H1 (cell line): ENCODE results near the gene CBX4. TPM values are rescaled to one million over a fixed set of nuclear protein-coding genes. Genes with fewer than 3 reads are reported as not detected.

Source experiments
- CTCF ChIA-PET: fragments of 300-600 bp; sonication (Branson Sonifier 250); formaldehyde crosslinking; loops from one replicate; lab custom pipeline; 2021; ENCODE audit not compliant: partially characterized antibody; lab: Charles Lee
- POLR2A ChIA-PET: fragments of 300-600 bp; sonication (Branson Sonifier 250); formaldehyde crosslinking; loops from one replicate; lab custom pipeline; 2021; ENCODE audit warnings: inconsistent platforms; ENCODE audit not compliant: partially characterized antibody; lab: Charles Lee
- DNase-seq, 2 experiments: peaks; one replicate each; pipeline versions ENCODE4 v3.0.0 to v3.0.0-alpha.2; 2010 to 2022; ENCODE audit warnings: low spot score in 2 of 2, low read depth in 1 of 2, mixed read lengths in 1 of 2
- FAIRE-seq: peaks from 2 replicates; lab custom pipeline; 2011; peaks lifted over from hg19 to GRCh38; lab: Jason Lieb, UNC
- H2AFZ ChIP-seq: 2 replicates; pipeline ENCODE4 v1.8.1; 2012; ENCODE audit warnings: low read length, inconsistent platforms
- H2AK5ac ChIP-seq: 2 replicates; pipeline ENCODE4 v1.6.1; 2013; ENCODE audit warnings: low read depth, low read length
- H2BK120ac ChIP-seq: replicated peaks from 2 replicates; pipeline ENCODE3; 2013; ENCODE audit warnings: low read depth, low read length, inconsistent platforms
- H2BK12ac ChIP-seq: 2 replicates; pipeline ENCODE4 v1.6.1; 2013; ENCODE audit warnings: low read depth, low read length
- H2BK15ac ChIP-seq: 2 replicates; pipeline ENCODE4 v1.6.1; 2013; ENCODE audit warnings: low read length
- H2BK20ac ChIP-seq: 2 replicates; pipeline ENCODE4 v1.6.1; 2013; ENCODE audit warnings: low read length
- H2BK5ac ChIP-seq: 2 replicates; pipeline ENCODE4 v1.6.1; 2013; ENCODE audit warnings: low read depth, low read length
- H3K14ac ChIP-seq: 2 replicates; pipeline ENCODE4 v1.6.1; 2013; ENCODE audit warnings: inconsistent platforms; ENCODE audit not compliant: insufficient read length
- H3K18ac ChIP-seq: 2 replicates; pipeline ENCODE4 v1.6.1; 2013; ENCODE audit warnings: low read length; ENCODE audit errors: extremely low read depth
- H3K23ac ChIP-seq: 2 replicates; pipeline ENCODE4 v1.6.1; 2013; ENCODE audit warnings: inconsistent platforms; ENCODE audit not compliant: insufficient read length
- H3K23me2 ChIP-seq: 2 replicates; pipeline ENCODE4 v1.6.1; 2013; ENCODE audit warnings: low read depth, low read length
- H3K27ac ChIP-seq: 2 replicates; pipeline ENCODE4 v1.6.1; 2011; ENCODE audit warnings: low read depth, low read length, inconsistent platforms
- H3K27me3 ChIP-seq, 4 experiments: replicated peaks in 1 of 4; 1 replicate in 1 of 4; 2 replicates in 3 of 4; pipeline versions ENCODE4 v1.6.1 to v1.8.1; 2011 to 2013; ENCODE audit warnings: low read length in 3 of 4, mild to moderate bottlenecking in 3 of 4, inconsistent platforms in 2 of 4, mixed read lengths in 2 of 4, moderate library complexity in 1 of 4; ENCODE audit not compliant: control insufficient read depth in 3 of 4, insufficient read depth in 3 of 4; ENCODE audit errors: extremely low read depth in 1 of 4
- H3K36me3 ChIP-seq, 4 experiments: 2 replicates each; pipeline versions ENCODE4 v1.6.1 to v1.8.1; 2011 to 2013; ENCODE audit warnings: mild to moderate bottlenecking in 4 of 4, low read length in 3 of 4, moderate library complexity in 2 of 4, control low read depth in 1 of 4, inconsistent platforms in 1 of 4; ENCODE audit not compliant: insufficient read depth in 4 of 4, control insufficient read depth in 2 of 4
- H3K4ac ChIP-seq: replicated peaks from 2 replicates; pipeline ENCODE3; 2013; ENCODE audit warnings: low read length, low read depth, mixed read lengths, inconsistent platforms; ENCODE audit not compliant: insufficient read length
- H3K4me1 ChIP-seq, 4 experiments: replicated peaks in 1 of 4; 1 replicate in 1 of 4; 2 replicates in 3 of 4; pipeline versions ENCODE4 v1.6.1 to v1.8.1; 2011 to 2013; ENCODE audit warnings: low read length in 3 of 4, inconsistent platforms in 2 of 4, mixed read lengths in 1 of 4; ENCODE audit not compliant: insufficient read depth in 4 of 4, control insufficient read depth in 3 of 4
- H3K4me2 ChIP-seq, 2 experiments: 2 replicates each; pipeline versions ENCODE4 v1.6.1 to v1.8.1; 2011 to 2013; ENCODE audit warnings: low read depth in 2 of 2, low read length in 2 of 2, control low read depth in 1 of 2, inconsistent platforms in 1 of 2, mild to moderate bottlenecking in 1 of 2; ENCODE audit not compliant: insufficient read depth in 1 of 2
- H3K4me3 ChIP-seq, 4 experiments: fragments of 200-600, 300-600 bp in 1 of 4; sonication (generic), shearing (Covaris generic), sonication (Bioruptor Twin) in 1 of 4; 2 replicates each; pipeline versions ENCODE4 v1.5.1 to v1.8.1; 2011 to 2016; ENCODE audit warnings: low read length in 4 of 4, low read depth in 3 of 4, control low read depth in 2 of 4, inconsistent platforms in 2 of 4, mild to moderate bottlenecking in 2 of 4, mixed read lengths in 1 of 4, moderate library complexity in 1 of 4; ENCODE audit not compliant: insufficient read depth in 2 of 4; ENCODE audit errors: extremely low read depth in 1 of 4
- H3K56ac ChIP-seq: replicated peaks from 2 replicates; pipeline ENCODE3; 2013; ENCODE audit warnings: low read depth, mild to moderate bottlenecking, mixed read lengths, low read length, inconsistent platforms; ENCODE audit not compliant: insufficient read length
- H3K79me1 ChIP-seq: 2 replicates; pipeline ENCODE4 v1.6.1; 2013; ENCODE audit warnings: low read depth, low read length, control low read depth
- H3K79me2 ChIP-seq, 2 experiments: 2 replicates each; pipeline versions ENCODE4 v1.6.1 to v1.8.1; 2012 to 2013; ENCODE audit warnings: low read length in 2 of 2, mild to moderate bottlenecking in 2 of 2, inconsistent platforms in 1 of 2; ENCODE audit not compliant: insufficient read depth in 2 of 2, control insufficient read depth in 1 of 2
- H3K9ac ChIP-seq, 4 experiments: replicated peaks in 1 of 4; 1 replicate in 1 of 4; 2 replicates in 3 of 4; pipeline versions ENCODE4 v1.6.1 to v1.8.1; 2011 to 2013; ENCODE audit warnings: low read depth in 3 of 4, low read length in 3 of 4, control low read depth in 2 of 4, mild to moderate bottlenecking in 2 of 4, moderate library complexity in 2 of 4, inconsistent platforms in 1 of 4; ENCODE audit errors: extremely low read depth in 1 of 4
- H3K9me3 ChIP-seq, 2 experiments: 2 replicates each; pipeline versions ENCODE4 v1.6.1 to v1.8.1; 2012 to 2013; ENCODE audit warnings: mild to moderate bottlenecking in 2 of 2, moderate library complexity in 2 of 2, control low read depth in 1 of 2, inconsistent platforms in 1 of 2, low read depth in 1 of 2, low read length in 1 of 2, mixed read lengths in 1 of 2; ENCODE audit not compliant: insufficient read depth in 2 of 2
- H4K20me1 ChIP-seq, 2 experiments: replicated peaks in 1 of 2; 2 replicates each; pipeline versions ENCODE3 to v1.8.1; 2011 to 2013; ENCODE audit warnings: inconsistent platforms in 2 of 2, low read length in 2 of 2, mild to moderate bottlenecking in 1 of 2; ENCODE audit not compliant: insufficient read depth in 2 of 2, control insufficient read depth in 1 of 2
- H4K5ac ChIP-seq: 2 replicates; pipeline ENCODE4 v1.6.1; 2013; ENCODE audit warnings: low read length, low read depth, mixed read lengths, inconsistent platforms; ENCODE audit not compliant: insufficient read length
- H4K8ac ChIP-seq: 2 replicates; pipeline ENCODE4 v1.8.0; 2013; ENCODE audit warnings: mild to moderate bottlenecking, moderate library complexity, low read length, inconsistent platforms; ENCODE audit not compliant: insufficient read depth; ENCODE audit errors: extremely low read depth
- H4K91ac ChIP-seq: replicated peaks from 2 replicates; pipeline ENCODE3; 2013; ENCODE audit warnings: low read length, mixed read lengths, inconsistent platforms; ENCODE audit not compliant: insufficient read length
- MAFK ChIP-seq: IDR thresholded peaks from 2 replicates; pipeline ENCODE4 v1.6.1; 2012; ENCODE audit warnings: low read depth, mild to moderate bottlenecking, improper control_type of control experiment, low read length
- NANOG ChIP-seq: IDR thresholded peaks from 2 replicates; pipeline ENCODE4 v1.6.1; 2011; ENCODE audit warnings: low read length, low read depth, mild to moderate bottlenecking, inconsistent platforms; ENCODE audit not compliant: insufficient read depth, poor library complexity, severe bottlenecking
- NRF1 ChIP-seq: IDR thresholded peaks from 2 replicates; pipeline ENCODE4 v1.6.1; 2011; ENCODE audit warnings: mild to moderate bottlenecking, low read depth, low read length, improper control_type of control experiment
- POLR2AphosphoS5 ChIP-seq: IDR thresholded peaks from 2 replicates; pipeline ENCODE4 v1.6.1; 2011; ENCODE audit warnings: low read depth, low read length
- SUZ12 ChIP-seq: fragments of 200-600 bp; sonication (generic); IDR thresholded peaks from 2 replicates; pipeline ENCODE4 v1.6.1; 2012; ENCODE audit warnings: mild to moderate bottlenecking, inconsistent platforms, low read length, moderate library complexity, mixed read lengths
- WGBS, 2 experiments: shearing (Covaris generic) in 1 of 2; methylation state at CpG; one replicate each; pipeline versions ENCODE4 v1.1.6 to v1.1.7; 2013 to 2015; ENCODE audit warnings: low lambda C conversion rate in 2 of 2, mixed read lengths in 2 of 2, inconsistent platforms in 1 of 2, low coverage in 1 of 2, missing lambda C conversion rate in 1 of 2; ENCODE audit not compliant: insufficient replicate concordance in 2 of 2, insufficient coverage in 1 of 2, insufficient read length in 1 of 2; ENCODE audit errors: extremely low coverage in 1 of 2, missing lambda C conversion rate in 1 of 2; 5-methylcytosine and 5-hydroxymethylcytosine counted together
- polyA plus RNA-seq, 7 experiments: library from polyadenylated mRNA; depleted of rRNA in 3 of 7; stranded (reverse) in 5 of 7; unstranded in 2 of 7; fragments of >200 nt in 5 of 7; fragments of 200-250 nt in 2 of 7; gene quantifications; 1 replicate in 5 of 7; 2 replicates in 1 of 7; 4 replicates in 1 of 7; pipeline versions ENCODE4 v1.2.1 to v1.2.3, GENCODE V29; 2011 to 2013; ENCODE audit warnings: missing spikeins in 2 of 7, mixed read lengths in 2 of 7
- total RNA-seq: library from RNA; stranded (reverse); fragmentation: NEBNext Ultra II Directional; extraction: Animal tissue kit (Norgen Biotek cat#: 25700); gene quantifications from 2 replicates; pipeline ENCODE4 v1.2.1, GENCODE V29; 2021

CBX4 gene
- total and polyA plus RNA-seq, 2 of the 8 experiments (the other 6 are each of a cell fraction or from before 2014, with no cell fraction given), result 1.8 to 4.0 TPM

- H3K4ac ChIP-seq, result no peak overlapping the region
- H3K18ac ChIP-seq, result no peak overlapping the region
- ChIA-PET POLR2A (interaction anchor here (0.9 to 7.6 kb wide), 11 partner anchors 9 to 152 kb away, joined by 3 to 111 read pairs (median 4); partner anchors contain the start of gene CBX8), CTCF (interaction anchor here (0.9 to 11.6 kb wide), 19 partner anchors 8 to 133 kb away, joined by 3 to 181 read pairs (median 8); no protein-coding TSS in a partner anchor)
- H3K4me1 ChIP-seq, result peaks cover 3 to 33% (median 20%) of the 10 kb centered on the region in 4 experiments; a peak in 6 of 7 replicates
- peaks cover 6 to 8% of the 10 kb centered on the region in 2 experiments for H4K20me1 ChIP-seq
- TF ChIP-seq SUZ12, result peak; percentile 34; the same call in 1 of the 2 replicates
- TF ChIP-seq POLR2AphosphoS5, result no peak
- TF ChIP-seq NANOG, result no peak
- TF ChIP-seq MAFK, result no peak
- TF ChIP-seq NRF1, result no peak
- H3K23me2 ChIP-seq, result peaks cover 10% of the 10 kb centered on the region; the same call in 1 of the 2 replicates
- H4K91ac ChIP-seq, result no peak overlapping the region
- no peak overlapping the region; the same call in 1 of the 2 replicates for H2BK15ac ChIP-seq
- H2BK5ac ChIP-seq, result no peak overlapping the region
- no peak overlapping the region for H4K5ac ChIP-seq
- WGBS, 2 experiments, result 8% methylated on average over 14 of the region's 20 CpGs; no CpG with 5 or more reads in 1 of the 2 experiments
- H2AK5ac ChIP-seq, result no peak overlapping the region
- FAIRE-seq (no peak), DNase-seq (peak in 1 of 2 experiments; percentile 71)
- no peak overlapping the region for H3K14ac ChIP-seq
- H3K9ac ChIP-seq, result no peak overlapping the region
- no peak overlapping the region for H3K23ac ChIP-seq
- H3K27me3 ChIP-seq, result peaks cover 63 to 78% (median 74%) of the 10 kb centered on the region in 4 experiments
- H3K9me3 ChIP-seq, result peaks cover 0 to 8% of the 10 kb centered on the region in 2 experiments; a peak in 2 of 4 replicates
- peak overlapping the region; percentile 55 to 77; a peak in 3 of 4 replicates for H3K4me2 ChIP-seq
- H2AFZ ChIP-seq, result no peak overlapping the region
- no peak overlapping the region for H3K56ac ChIP-seq
- no peaks in the 10 kb centered on the region for H3K79me2 ChIP-seq
- no peak overlapping the region for H3K27ac ChIP-seq
- no peak overlapping the region for H2BK120ac ChIP-seq
- peaks cover 0 to 16% (median 0%) of the 10 kb centered on the region in 4 experiments; a peak in 1 of 8 replicates for H3K36me3 ChIP-seq
- H2BK20ac ChIP-seq, result no peak overlapping the region
- H3K4me3 ChIP-seq, result peak overlapping the region in 1 of 4 experiments; percentile 60; a peak in 3 of 8 replicates
- H3K79me1 ChIP-seq, result no peaks in the 10 kb centered on the region
- H2BK12ac ChIP-seq, result peak overlapping the region; percentile 50; the same call in 1 of the 2 replicates
- H4K8ac ChIP-seq, result no peak overlapping the region
Measured at GRCh38 chr17:79842136-79842655, 3.0 kb upstream of the CBX4 start.
